K562 (cell line): ENCODE measurements around the gene KCTD13. TPM values are rescaled to one million over a fixed set of nuclear protein-coding genes. Genes with fewer than 3 reads are reported as not detected.

ENCODE experiments used
- DMBX1 ChIP-seq: fragments of 250-450 bp; sonication (Bioruptor Pico); IDR thresholded peaks from 2 replicates; pipeline ENCODE4 v1.8.0; 2022; ENCODE audit warnings: inconsistent platforms, mild to moderate bottlenecking, moderate library complexity, borderline replicate concordance
- JUN ChIP-seq, 2 experiments: sonication (generic) in 1 of 2; formaldehyde crosslinking in 1 of 2; IDR thresholded peaks; 2 replicates each; pipeline versions ENCODE4 v1.6.1 to v1.8.0; 2012 to 2022; ENCODE audit warnings: borderline replicate concordance in 2 of 2, mild to moderate bottlenecking in 2 of 2, improper control_type of control experiment in 1 of 2, low read depth in 1 of 2, low read length in 1 of 2, missing genetic modification reagents in 1 of 2
- LARP7 ChIP-seq: fragments of 450-650 bp; IDR thresholded peaks from 2 replicates; pipeline ENCODE4 v1.6.1; 2016
- MAFG ChIP-seq: fragments of 450-650 bp; conservative IDR thresholded peaks from 2 replicates; pipeline ENCODE4 v1.6.1; 2016; ENCODE audit warnings: missing genetic modification characterization, missing compliant biosample characterization
- NFE2 ChIP-seq: IDR thresholded peaks from 2 replicates; pipeline ENCODE4 v1.6.1; 2014; ENCODE audit warnings: antibody characterized with exemption, low read depth
- NFRKB ChIP-seq: fragments of 450-650 bp; IDR thresholded peaks from 2 replicates; pipeline ENCODE4 v1.6.1; 2016; ENCODE audit warnings: low read depth
- NR4A1 ChIP-seq, 2 experiments: fragments of 250-450 bp in 1 of 2; fragments of 450-650 bp in 1 of 2; sonication (Bioruptor Pico) in 1 of 2; IDR thresholded peaks; 2 replicates each; pipeline versions ENCODE4 v1.4.0 to v1.6.1; 2016 to 2020; ENCODE audit warnings: mild to moderate bottlenecking in 2 of 2, missing compliant biosample characterization in 1 of 2, missing genetic modification characterization in 1 of 2, moderate library complexity in 1 of 2
- PYGO2 ChIP-seq: fragments of 450-650 bp; IDR thresholded peaks from 2 replicates; pipeline ENCODE4 v1.6.1; 2016; ENCODE audit warnings: mild to moderate bottlenecking, missing genetic modification characterization, moderate library complexity, missing compliant biosample characterization
- SAFB2 ChIP-seq: fragments of 200-400 bp; formaldehyde crosslinking; IDR thresholded peaks from 2 replicates; pipeline ENCODE4 v1.6.1; 2018; ENCODE audit warnings: borderline replicate concordance, low read length, low read depth, moderate library complexity; ENCODE audit not compliant: severe bottlenecking
- SETDB1 ChIP-seq: IDR thresholded peaks from one replicate; pipeline ENCODE4 v1.6.1; 2012; ENCODE audit warnings: low read length, control low read depth, inconsistent platforms
- SOX6 ChIP-seq: fragments of 450-650 bp; IDR thresholded peaks from 2 replicates; pipeline ENCODE4 v1.6.1; 2014; ENCODE audit warnings: mild to moderate bottlenecking
- SP1 ChIP-seq: sonication (generic); formaldehyde crosslinking; IDR thresholded peaks from 2 replicates; pipeline ENCODE4 v1.8.1; 2022; ENCODE audit warnings: mild to moderate bottlenecking, missing genetic modification reagents
- SREBF1 ChIP-seq: fragments of 150-350 bp; IDR thresholded peaks from 2 replicates; pipeline ENCODE4 v1.6.1; 2014; ENCODE audit warnings: antibody characterized with exemption, low read depth, low read length, borderline replicate concordance
- SRSF7 ChIP-seq: fragments of 200-400 bp; formaldehyde crosslinking; optimal IDR thresholded peaks from 2 replicates; pipeline ENCODE3; 2017; ENCODE audit warnings: mild to moderate bottlenecking, low read depth, low read length
- SRSF9 ChIP-seq: fragments of 200-400 bp; formaldehyde crosslinking; IDR thresholded peaks from 2 replicates; pipeline ENCODE4 v1.6.1; 2017; ENCODE audit warnings: low read depth, low read length, borderline replicate concordance
- TAF7 ChIP-seq: fragments of 450-650 bp; IDR thresholded peaks from 2 replicates; pipeline ENCODE4 v1.6.1; 2016; ENCODE audit warnings: missing genetic modification characterization, missing compliant biosample characterization
- TBP ChIP-seq: optimal IDR thresholded peaks from 2 replicates; pipeline ENCODE3; 2011; ENCODE audit warnings: low read depth, low read length, improper control_type of control experiment
- THAP12 ChIP-seq: fragments of 250-450 bp; sonication (Bioruptor Pico); IDR thresholded peaks from 2 replicates; pipeline ENCODE4 v1.9.0; 2021; ENCODE audit warnings: mild to moderate bottlenecking, inconsistent platforms
- ZNF12 ChIP-seq: sonication (generic); formaldehyde crosslinking; IDR thresholded peaks from 2 replicates; pipeline ENCODE4 v1.4.0; 2020; ENCODE audit warnings: mild to moderate bottlenecking, missing genetic modification reagents
- ZNF134 ChIP-seq: fragments of 250-450 bp; sonication (Bioruptor Pico); conservative IDR thresholded peaks from 2 replicates; pipeline ENCODE4 v1.4.0; 2020
- ZNF282 ChIP-seq: sonication (generic); formaldehyde crosslinking; IDR thresholded peaks from 2 replicates; pipeline ENCODE4 v1.8.1; 2023; ENCODE audit warnings: missing genetic modification reagents
- ZNF311 ChIP-seq: fragments of 250-450 bp; sonication (Bioruptor Pico); IDR thresholded peaks from 2 replicates; pipeline ENCODE4 v1.4.0; 2020; ENCODE audit warnings: mild to moderate bottlenecking, moderate library complexity
- ZNF766 ChIP-seq: fragments of 200-800 bp; sonication (Bioruptor generic); conservative IDR thresholded peaks from 2 replicates; pipeline ENCODE4 v1.6.1; 2016; ENCODE audit warnings: missing genetic modification characterization, missing compliant biosample characterization
- polyA plus RNA-seq, 8 experiments: library from polyadenylated mRNA; depleted of rRNA in 4 of 8; stranded (reverse) in 5 of 8; unstranded in 3 of 8; fragments of >200 nt; fragmentation: Nextera tagmentation in 2 of 8; fragmentation: Illumina TruSeq in 1 of 8; extraction: Ambion mirVana in 2 of 8; extraction: Trizol in 1 of 8; gene quantifications; 2 replicates each; pipeline versions ENCODE4 v1.2.1 to v1.2.3, GENCODE V29; 2011 to 2014; ENCODE audit warnings: inconsistent platforms in 1 of 8, missing spikeins in 1 of 8
- total RNA-seq, 7 experiments: library from RNA; depleted of rRNA in 6 of 7; stranded (reverse); fragments of >200 nt in 6 of 7; fragmentation: Illumina TruSeq in 2 of 7; extraction: Trizol in 2 of 7; gene quantifications; 2 replicates each; pipeline versions ENCODE4 v1.2.1 to v1.2.3, GENCODE V29; 2011 to 2021; ENCODE audit warnings: low replicate concordance in 1 of 7
- TF ChIP-seq, protein P1 (sequence below): fragments of 450-650 bp; conservative IDR thresholded peaks from 2 replicates; pipeline ENCODE4 v1.6.1; 2016; ENCODE audit warnings: missing genetic modification characterization, low read depth, mild to moderate bottlenecking, missing compliant biosample characterization, moderate library complexity
- TF ChIP-seq, protein P2 (sequence below): fragments of 450-650 bp; IDR thresholded peaks from 2 replicates; pipeline ENCODE4 v1.6.1; 2016

Gene KCTD13
- total and polyA plus RNA-seq, 9 of the 15 experiments (the other 6 are each of a cell fraction or from before 2014, with no cell fraction given): 1.0 to 20.6 (median 9.8) TPM

- TF ChIP-seq TAF7 (tag): 0 out of 2 replicates have a peak, but pooled peaks have one; percentile 40
- TF ChIP-seq TBP: peak; percentile 34
- no peak for TF ChIP-seq ZNF134
- no peak for TF ChIP-seq ZNF766 (CRISPR knock-in tag)
- TF ChIP-seq SRSF9: no peak
- TF ChIP-seq ZNF12 (CRISPR knock-in tag): peak; percentile 35; the same call in 1 of the 2 replicates
- TF ChIP-seq NFRKB: peak; percentile 52; the same call in 1 of the 2 replicates
- TF ChIP-seq, protein P1, sequence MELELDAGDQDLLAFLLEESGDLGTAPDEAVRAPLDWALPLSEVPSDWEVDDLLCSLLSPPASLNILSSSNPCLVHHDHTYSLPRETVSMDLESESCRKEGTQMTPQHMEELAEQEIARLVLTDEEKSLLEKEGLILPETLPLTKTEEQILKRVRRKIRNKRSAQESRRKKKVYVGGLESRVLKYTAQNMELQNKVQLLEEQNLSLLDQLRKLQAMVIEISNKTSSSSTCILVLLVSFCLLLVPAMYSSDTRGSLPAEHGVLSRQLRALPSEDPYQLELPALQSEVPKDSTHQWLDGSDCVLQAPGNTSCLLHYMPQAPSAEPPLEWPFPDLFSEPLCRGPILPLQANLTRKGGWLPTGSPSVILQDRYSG: no peak
- TF ChIP-seq SREBF1: no peak
- peak; percentile 93 for TF ChIP-seq SP1
- TF ChIP-seq NFE2: no peak
- TF ChIP-seq ZNF311 (CRISPR knock-in tag): no peak
- peak; percentile 62; the same call in 1 of the 2 replicates for TF ChIP-seq THAP12 (CRISPR knock-in tag)
- TF ChIP-seq SETDB1: no peak
- TF ChIP-seq NR4A1 (CRISPR knock-in tag; IDR thresholded peaks at IDR 0.05): no peak
- TF ChIP-seq NR4A1 (tag; IDR thresholded peaks at IDR 0.05): no peak
- TF ChIP-seq MAFG (tag): no peak
- no peak for TF ChIP-seq ZNF282 (CRISPR knock-in tag)
- no peak for TF ChIP-seq JUN (IDR thresholded peaks at IDR 0.05; ENCODE audit: borderline replicate concordance, low read depth, low read length)
- no peak for TF ChIP-seq JUN (CRISPR knock-in tag; IDR thresholded peaks at IDR 0.05; ENCODE audit: borderline replicate concordance)
- TF ChIP-seq SAFB2: no peak
- TF ChIP-seq, protein P2, sequence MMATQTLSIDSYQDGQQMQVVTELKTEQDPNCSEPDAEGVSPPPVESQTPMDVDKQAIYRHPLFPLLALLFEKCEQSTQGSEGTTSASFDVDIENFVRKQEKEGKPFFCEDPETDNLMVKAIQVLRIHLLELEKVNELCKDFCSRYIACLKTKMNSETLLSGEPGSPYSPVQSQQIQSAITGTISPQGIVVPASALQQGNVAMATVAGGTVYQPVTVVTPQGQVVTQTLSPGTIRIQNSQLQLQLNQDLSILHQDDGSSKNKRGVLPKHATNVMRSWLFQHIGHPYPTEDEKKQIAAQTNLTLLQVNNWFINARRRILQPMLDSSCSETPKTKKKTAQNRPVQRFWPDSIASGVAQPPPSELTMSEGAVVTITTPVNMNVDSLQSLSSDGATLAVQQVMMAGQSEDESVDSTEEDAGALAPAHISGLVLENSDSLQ: peak; percentile 66
- no peak for TF ChIP-seq SRSF7
- no peak for TF ChIP-seq PYGO2
- TF ChIP-seq SOX6: no peak; the same call in 1 of the 2 replicates
- no peak; the same call in 1 of the 2 replicates for TF ChIP-seq DMBX1 (CRISPR knock-in tag)
- TF ChIP-seq LARP7: no peak
Observed at GRCh38 chr16:29973384-29974246, 47.6 kb upstream of the KCTD13 start, which contains the start of gene TAOK2 (continued).
